Stimulated activated naive B cell treated with anti-CD40 and anti-IgM and Interleukin-4, amounts not matched to agents 10 μg/mL and 1 μg/mL and 100 μg/mL, for 72 hours (primary cell): ENCODE measurements around the gene RTN4IP1.
A peak's percentile ranks its signal among the peaks of the same experiment; 100 is the strongest.
"Not testable (repeated sequence)": the region's sequence is repeated elsewhere in the genome, so short reads cannot be mapped to it uniquely, and the experiment has no call there.

Experiments used
- ATAC-seq, 2 donors: fragments of 150-1000 bp; cut with Tn5 transposase; replicated peaks; 2 replicates each; pipeline ENCODE4 v1.10.0; 2021; ENCODE audit warnings: moderate library complexity in 1 of 2
- DNase-seq: peaks from one replicate; pipeline ENCODE4 v3.0.0; 2021
- H3K27ac Mint-ChIP-seq: one replicate; pipeline ENCODE4 v1.8.0; 2022; ENCODE audit warnings: mild to moderate bottlenecking, mixed read lengths
- H3K27me3 Mint-ChIP-seq, 2 donors: one replicate each; pipeline ENCODE4 v1.8.0; 2022; ENCODE audit warnings: mixed read lengths in 2 of 2
- H3K36me3 Mint-ChIP-seq, 2 donors: one replicate each; pipeline ENCODE4 v1.8.0; 2022; ENCODE audit warnings: mixed read lengths in 2 of 2, mild to moderate bottlenecking in 1 of 2
- H3K4me1 Mint-ChIP-seq, 2 donors: one replicate each; pipeline ENCODE4 v1.8.0; 2022; ENCODE audit warnings: mixed read lengths in 2 of 2, mild to moderate bottlenecking in 1 of 2
- H3K4me3 Mint-ChIP-seq, 2 donors: one replicate each; pipeline ENCODE4 v1.8.0; 2022; ENCODE audit warnings: mild to moderate bottlenecking in 2 of 2, mixed read lengths in 2 of 2, moderate library complexity in 1 of 2
- H3K9me3 Mint-ChIP-seq, 2 donors: one replicate each; pipeline ENCODE4 v1.8.0; 2022; ENCODE audit warnings: mixed read lengths in 2 of 2, mild to moderate bottlenecking in 1 of 2

RTN4IP1 gene

DNA sequence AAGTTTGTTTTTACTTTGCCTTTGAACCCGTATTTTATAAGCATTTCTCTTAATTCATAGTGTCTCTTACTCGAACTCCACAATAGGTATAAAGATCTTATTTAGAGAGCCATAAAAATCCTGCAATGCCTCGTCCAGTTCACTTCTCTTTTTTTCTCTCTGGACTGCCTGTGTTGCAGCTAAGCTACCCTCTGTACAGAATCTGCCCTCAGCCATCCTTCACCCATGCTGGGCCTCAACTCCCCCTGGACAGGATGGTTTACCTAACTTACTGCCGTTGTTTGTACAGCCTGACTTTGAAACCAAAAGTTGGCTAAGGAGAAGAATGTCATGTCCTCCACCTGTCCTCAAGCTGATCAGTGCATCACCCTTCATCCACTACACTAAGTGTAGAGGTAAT is 10.5 kb upstream of the RTN4IP1 start:
- Mint-ChIP-seq H3K27ac (peak overlapping the region; percentile 88), H3K36me3 (peaks cover 46 to 48% of the 10 kb centered on the region in 2 donors), H3K27me3 (no peaks in the 10 kb centered on the region), H3K9me3 (peaks cover 5% of the 10 kb centered on the region in 2 donors), H3K4me1 (peaks cover 32 to 49% of the 10 kb centered on the region in 2 donors), H3K4me3 (peak overlapping the region; percentile 4 to 68)
- no peak for DNase-seq
- no peak for ATAC-seq

DNA sequence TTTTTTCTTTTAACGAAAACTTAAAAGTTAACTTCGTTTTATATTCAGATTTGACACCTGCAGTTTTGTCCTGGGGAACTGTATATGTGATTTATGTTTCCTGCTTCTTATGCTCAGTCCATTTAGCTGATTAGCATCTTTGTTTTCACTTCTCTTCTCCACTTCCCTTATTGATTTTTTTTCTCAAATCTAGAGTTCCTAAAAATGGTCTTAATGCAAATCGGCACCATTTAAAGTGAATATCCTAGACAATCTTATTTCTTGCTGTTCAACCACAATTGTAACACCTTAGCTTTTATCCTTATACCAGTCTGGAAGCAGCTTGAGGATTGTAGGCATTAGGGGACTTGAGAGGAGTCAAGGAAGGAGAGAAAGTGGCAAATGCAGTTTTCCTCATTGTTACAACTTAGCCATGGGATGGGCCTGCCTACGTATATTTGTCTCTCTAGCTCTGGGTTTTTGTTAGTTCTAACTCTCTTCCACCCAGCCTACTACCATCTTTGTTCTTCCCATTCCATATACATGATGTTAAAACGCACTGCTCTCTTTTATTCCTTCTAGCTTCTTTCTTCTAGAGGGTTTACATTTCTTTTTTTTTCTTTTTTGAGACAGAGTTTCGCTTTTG is 8.5 kb upstream of the RTN4IP1 start:
- H3K27ac Mint-ChIP-seq, result peak overlapping the region; percentile 84
- ATAC-seq (peak; percentile 95 to 96), DNase-seq (no peak)
- H3K4me3 Mint-ChIP-seq, result peak overlapping the region; percentile 77 to 78
- H3K27me3 Mint-ChIP-seq, result no peaks in the 10 kb centered on the region
- H3K4me1 Mint-ChIP-seq, result peaks cover 40 to 61% of the 10 kb centered on the region in 2 donors
- peaks cover 5% of the 10 kb centered on the region in 2 donors for H3K9me3 Mint-ChIP-seq
- H3K36me3 Mint-ChIP-seq, result peaks cover 36 to 47% of the 10 kb centered on the region in 2 donors

DNA sequence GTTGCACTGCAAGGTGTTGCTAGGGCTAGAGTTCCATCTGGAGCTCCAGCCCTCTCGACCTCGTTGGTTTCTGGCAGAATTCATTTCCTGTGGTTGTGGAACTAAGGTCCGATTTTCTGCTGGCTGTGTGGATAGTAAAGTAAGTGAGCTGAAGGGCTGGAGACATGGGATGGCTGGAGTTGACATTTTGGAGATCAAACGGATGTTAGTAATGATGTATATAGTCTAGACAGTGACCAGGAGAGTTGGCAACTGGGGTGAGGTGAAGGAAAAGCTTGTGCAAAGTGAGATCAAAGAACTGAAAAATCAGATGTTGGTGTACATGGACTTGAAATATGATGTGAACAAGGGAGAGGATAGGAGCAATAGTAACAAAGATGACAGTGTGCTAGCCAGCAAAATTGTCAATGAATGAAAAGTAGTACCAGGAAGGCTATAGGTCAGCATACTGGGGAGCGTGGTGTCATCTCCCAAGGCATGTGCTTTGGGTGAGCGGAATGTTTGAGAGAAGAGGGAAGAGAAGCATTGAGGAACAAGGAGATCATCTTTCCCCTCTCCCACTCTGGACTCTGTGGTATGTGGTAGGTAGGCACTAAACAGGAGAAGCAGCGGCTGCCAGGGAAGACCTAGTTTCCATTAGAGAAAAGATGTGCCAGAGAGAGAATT is 7.9 kb upstream of the RTN4IP1 start:
- DNase-seq, result no peak
- H3K27ac Mint-ChIP-seq, result peak overlapping the region; percentile 81
- peaks cover 5% of the 10 kb centered on the region in 2 donors for H3K9me3 Mint-ChIP-seq
- no peaks in the 10 kb centered on the region for H3K27me3 Mint-ChIP-seq
- ATAC-seq, result peak; percentile 64 to 66
- H3K4me3 Mint-ChIP-seq, result peak overlapping the region; percentile 77 to 80
- peaks cover 33 to 44% of the 10 kb centered on the region in 2 donors for H3K36me3 Mint-ChIP-seq
- H3K4me1 Mint-ChIP-seq, result peaks cover 43 to 65% of the 10 kb centered on the region in 2 donors

DNA sequence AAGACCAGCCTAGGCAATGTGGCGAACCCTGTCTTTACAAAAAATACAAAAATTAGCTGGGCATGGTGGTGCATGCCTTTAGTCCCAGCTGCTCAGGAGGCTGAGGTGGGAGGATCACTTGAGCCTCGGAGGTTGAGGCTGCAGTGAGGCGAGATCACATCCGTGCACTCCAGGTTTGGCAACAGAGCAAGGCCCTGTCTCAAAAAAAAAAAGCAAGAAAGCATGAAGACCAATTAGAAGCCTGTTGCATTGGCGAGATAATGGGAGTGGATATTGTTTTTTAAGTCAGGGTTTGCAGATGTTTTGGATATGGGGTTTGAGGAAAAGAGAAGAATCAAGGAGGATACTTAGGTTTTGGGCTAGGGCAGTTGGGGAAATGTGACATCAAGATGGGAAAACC is 5.3 kb upstream of the RTN4IP1 start:
- no peak overlapping the region for H3K4me3 Mint-ChIP-seq
- peaks cover 43 to 70% of the 10 kb centered on the region in 2 donors for H3K4me1 Mint-ChIP-seq
- peaks cover 2 to 3% of the 10 kb centered on the region in 2 donors for H3K9me3 Mint-ChIP-seq
- H3K36me3 Mint-ChIP-seq, result peaks cover 23 to 41% of the 10 kb centered on the region in 2 donors
- no peak for ATAC-seq
- DNase-seq, result no peak
- peak overlapping the region; percentile 66 for H3K27ac Mint-ChIP-seq
- no peaks in the 10 kb centered on the region for H3K27me3 Mint-ChIP-seq

DNA sequence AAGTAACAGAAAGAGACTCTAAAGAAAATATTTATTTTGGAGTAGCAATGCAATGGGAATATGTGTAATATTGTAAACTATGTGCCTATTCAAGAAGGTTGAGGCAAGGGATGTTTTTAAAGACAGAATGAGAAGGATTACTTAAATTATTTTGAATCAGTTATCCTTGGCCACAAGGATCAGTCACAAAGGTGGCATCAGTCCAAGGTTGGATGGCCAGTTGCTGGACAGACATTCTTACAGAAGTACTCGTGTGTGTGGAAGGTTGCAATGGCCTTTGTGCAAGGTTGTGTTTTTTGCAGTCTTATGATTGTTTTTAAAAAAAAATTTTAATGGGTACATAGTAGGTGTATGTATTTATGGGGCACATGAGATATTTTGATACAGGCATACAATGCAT is 2.0 kb upstream of the RTN4IP1 start:
- no peak overlapping the region for H3K4me3 Mint-ChIP-seq
- no peak for ATAC-seq
- H3K4me1 Mint-ChIP-seq, result peaks cover 32 to 55% of the 10 kb centered on the region in 2 donors
- no peak overlapping the region for H3K27ac Mint-ChIP-seq
- H3K27me3 Mint-ChIP-seq, result no peaks in the 10 kb centered on the region
- DNase-seq, result no peak
- H3K36me3 Mint-ChIP-seq, result peaks cover 16 to 31% of the 10 kb centered on the region in 2 donors
- H3K9me3 Mint-ChIP-seq, result no peaks in the 10 kb centered on the region

DNA sequence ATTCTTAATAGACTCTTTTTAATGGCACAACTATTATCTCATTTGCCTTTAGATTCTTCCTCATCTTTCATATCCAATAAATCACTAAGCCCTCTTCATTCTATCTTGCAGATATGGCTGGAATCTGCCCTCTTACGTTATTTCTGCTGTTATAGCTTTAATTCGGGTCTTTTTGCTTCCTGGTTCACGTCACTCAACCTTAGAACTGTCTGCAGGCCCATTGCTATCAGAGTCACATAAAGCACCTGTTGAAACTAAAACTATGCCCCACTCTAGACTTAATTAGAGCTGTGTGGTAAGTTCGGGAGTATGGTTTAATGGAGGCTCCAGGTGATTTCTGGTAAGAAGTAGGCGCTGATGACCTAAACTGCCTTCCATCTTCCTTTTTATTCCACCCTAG is 1.1 kb upstream of the RTN4IP1 start:
- DNase-seq (no peak), ATAC-seq (no peak)
- peaks cover 38 to 62% of the 10 kb centered on the region in 2 donors for H3K4me1 Mint-ChIP-seq
- no peaks in the 10 kb centered on the region for H3K27me3 Mint-ChIP-seq
- peak overlapping the region; percentile 93 to 94 for H3K4me3 Mint-ChIP-seq
- peaks cover 16 to 31% of the 10 kb centered on the region in 2 donors for H3K36me3 Mint-ChIP-seq
- peak overlapping the region; percentile 99 for H3K27ac Mint-ChIP-seq
- no peaks in the 10 kb centered on the region for H3K9me3 Mint-ChIP-seq

DNA sequence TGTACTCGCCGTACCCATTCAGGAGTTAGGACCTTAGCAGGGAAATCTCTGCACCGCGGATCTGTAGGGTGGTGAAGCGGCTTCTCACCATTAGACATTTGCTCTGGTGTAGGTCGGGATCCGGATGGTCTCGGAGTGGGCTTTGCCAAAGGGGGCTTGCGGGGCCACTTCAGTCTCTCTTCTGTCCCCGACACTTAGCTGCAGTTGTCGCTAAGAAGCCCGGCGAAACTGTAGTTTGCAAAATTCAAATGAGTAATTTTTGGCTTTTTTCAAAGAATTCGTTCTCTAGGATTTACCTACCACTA is 513 bp upstream of the RTN4IP1 start:
- peak overlapping the region; percentile 93 to 94 for H3K4me3 Mint-ChIP-seq
- ATAC-seq, result no peak

DNA sequence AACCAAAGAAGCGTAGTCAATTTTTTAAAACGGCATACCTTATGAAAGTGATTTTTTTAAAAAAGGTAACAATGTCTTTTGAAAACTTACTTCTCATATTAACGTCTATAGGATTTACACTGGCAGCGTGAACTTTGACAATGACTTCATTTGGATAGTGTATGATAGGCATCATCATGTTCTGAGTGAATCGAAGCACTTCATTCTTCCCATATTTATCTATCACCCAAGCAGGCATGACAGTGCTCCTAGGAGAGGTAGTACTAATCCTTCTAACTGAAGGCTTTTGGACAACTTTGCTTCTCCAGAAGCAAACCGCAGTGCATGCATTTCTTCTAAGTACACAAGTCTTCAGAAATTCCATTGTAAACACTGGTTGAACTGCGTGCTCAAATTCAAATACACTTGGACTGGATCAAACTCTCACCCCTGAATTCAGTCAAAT is 618 bp downstream of the RTN4IP1 start:
- Mint-ChIP-seq H3K27me3 (no peaks in the 10 kb centered on the region), H3K27ac (peak overlapping the region; percentile 99), H3K4me3 (peak overlapping the region; percentile 93 to 94), H3K9me3 (no peaks in the 10 kb centered on the region), H3K36me3 (peaks cover 3 to 17% of the 10 kb centered on the region in 2 donors), H3K4me1 (peaks cover 30 to 53% of the 10 kb centered on the region in 2 donors)
- DNase-seq, result no peak
- ATAC-seq, result peak; percentile 3 to 10

More for the DNA sequence above, 513 bp upstream of the RTN4IP1 start:
- Mint-ChIP-seq H3K9me3 (no peaks in the 10 kb centered on the region), H3K27me3 (no peaks in the 10 kb centered on the region), H3K4me1 (peaks cover 37 to 62% of the 10 kb centered on the region in 2 donors), H3K36me3 (peaks cover 10 to 26% of the 10 kb centered on the region in 2 donors), H3K27ac (peak overlapping the region; percentile 99)
- DNase-seq, result no peak

DNA sequence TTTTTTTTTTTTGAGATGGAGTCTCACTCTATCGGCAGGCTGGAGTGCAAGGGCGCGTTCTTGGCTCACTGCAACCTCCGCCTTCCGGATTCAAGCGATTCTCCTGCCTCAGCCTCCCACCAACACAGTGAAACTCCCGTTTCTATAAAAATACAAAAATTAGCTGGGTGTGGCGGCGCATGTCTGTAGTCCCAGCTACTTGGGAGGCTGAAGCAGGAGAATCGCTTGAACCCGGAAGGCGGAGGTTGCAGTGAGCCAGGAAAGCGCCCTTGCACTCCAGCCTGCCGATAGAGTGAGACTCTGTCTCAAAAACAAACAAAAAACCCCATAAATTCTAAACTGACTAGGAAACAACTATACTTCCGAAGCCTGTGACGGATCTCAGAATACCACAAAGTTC is 1.5 kb downstream of the RTN4IP1 start:
- H3K36me3 Mint-ChIP-seq, result peaks cover 6 to 15% of the 10 kb centered on the region in 2 donors
- H3K4me3 Mint-ChIP-seq, result peak overlapping the region; percentile 10 to 94
- H3K27ac Mint-ChIP-seq, result peak overlapping the region; percentile 99
- DNase-seq, ATAC-seq, H3K9me3 Mint-ChIP-seq, H3K27me3 Mint-ChIP-seq: not testable (repeated sequence)
- peaks cover 29 to 50% of the 10 kb centered on the region in 2 donors for H3K4me1 Mint-ChIP-seq

DNA sequence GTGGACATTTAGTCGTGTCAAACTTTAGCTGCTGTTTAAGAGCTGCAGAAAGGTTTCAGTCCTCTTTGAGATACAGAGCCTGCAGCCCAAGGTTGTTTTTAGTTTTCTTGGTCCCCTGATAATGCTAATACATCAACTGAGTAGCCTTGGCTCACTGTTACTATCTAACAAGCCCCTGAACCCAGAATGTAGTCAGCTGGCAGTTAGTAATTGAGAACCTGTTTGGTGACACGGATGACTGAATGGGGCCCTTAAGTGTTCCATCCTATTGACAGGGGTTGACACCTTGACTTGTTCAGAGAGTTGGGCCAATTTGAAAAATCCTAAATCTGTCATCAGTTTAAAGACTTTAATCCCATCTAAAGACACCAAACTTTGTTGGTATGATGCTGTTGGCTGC is 2.8 kb downstream of the RTN4IP1 start:
- Mint-ChIP-seq H3K4me3 (no peak overlapping the region), H3K9me3 (peaks cover 0 to 2% of the 10 kb centered on the region in 2 donors), H3K27me3 (no peaks in the 10 kb centered on the region), H3K27ac (no peak overlapping the region), H3K4me1 (peaks cover 24 to 40% of the 10 kb centered on the region in 2 donors), H3K36me3 (peaks cover 8 to 17% of the 10 kb centered on the region in 2 donors)
- DNase-seq (no peak), ATAC-seq (no peak)

DNA sequence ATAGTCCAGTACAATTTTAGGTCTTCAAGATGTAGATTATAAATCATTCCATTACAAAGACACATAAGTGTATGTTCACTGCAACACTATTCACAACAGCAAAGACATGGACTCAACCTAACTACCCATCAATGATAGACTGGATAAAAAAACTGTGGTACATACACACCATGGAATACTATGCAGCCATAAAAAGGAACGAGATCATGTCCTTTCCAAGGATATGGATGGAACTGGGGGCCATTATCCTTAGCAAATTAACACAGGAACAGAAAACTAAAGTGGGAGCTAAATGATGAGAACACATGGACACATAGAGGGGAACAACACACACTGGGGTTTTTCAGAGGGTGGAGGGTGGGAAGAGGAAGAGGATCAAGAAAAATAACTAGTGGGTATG is 6.3 kb downstream of the RTN4IP1 start:
- H3K27me3 Mint-ChIP-seq, result no peaks in the 10 kb centered on the region
- H3K4me3 Mint-ChIP-seq, result no peak overlapping the region

DNA sequence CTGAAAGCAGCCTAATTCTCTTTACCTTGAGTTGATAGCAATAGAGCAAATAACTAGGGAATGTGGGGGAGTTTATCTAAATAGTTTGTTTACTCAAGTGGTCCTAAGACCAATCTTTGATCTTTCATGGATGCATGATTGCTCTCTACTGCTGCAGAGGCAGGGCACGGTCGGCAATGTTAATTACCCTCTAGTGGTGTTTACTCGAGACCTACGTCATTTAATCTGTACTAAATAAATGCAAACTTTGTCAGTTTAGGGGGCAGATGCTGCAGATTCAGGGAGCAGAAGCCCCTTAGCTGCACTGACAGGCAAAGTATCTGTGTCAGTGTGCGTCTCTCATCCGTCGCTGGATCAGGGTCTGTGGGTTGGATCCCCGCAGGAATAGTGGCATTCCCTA is 6.9 kb downstream of the RTN4IP1 start:
- DNase-seq (no peak), ATAC-seq (no peak)
- H3K27ac Mint-ChIP-seq, result no peak overlapping the region
- H3K36me3 Mint-ChIP-seq, result peaks cover 8 to 28% of the 10 kb centered on the region in 2 donors
- H3K9me3 Mint-ChIP-seq, result peaks cover 0 to 2% of the 10 kb centered on the region in 2 donors
- no peak overlapping the region for H3K4me3 Mint-ChIP-seq
- H3K27me3 Mint-ChIP-seq, result no peaks in the 10 kb centered on the region
- peaks cover 19 to 28% of the 10 kb centered on the region in 2 donors for H3K4me1 Mint-ChIP-seq

More for the DNA sequence above, 6.3 kb downstream of the RTN4IP1 start:
- no peak for DNase-seq
- peaks cover 8 to 27% of the 10 kb centered on the region in 2 donors for H3K36me3 Mint-ChIP-seq
- ATAC-seq, result no peak
- no peak overlapping the region for H3K27ac Mint-ChIP-seq
- H3K4me1 Mint-ChIP-seq, result peaks cover 20 to 28% of the 10 kb centered on the region in 2 donors
- peaks cover 0 to 2% of the 10 kb centered on the region in 2 donors for H3K9me3 Mint-ChIP-seq

DNA sequence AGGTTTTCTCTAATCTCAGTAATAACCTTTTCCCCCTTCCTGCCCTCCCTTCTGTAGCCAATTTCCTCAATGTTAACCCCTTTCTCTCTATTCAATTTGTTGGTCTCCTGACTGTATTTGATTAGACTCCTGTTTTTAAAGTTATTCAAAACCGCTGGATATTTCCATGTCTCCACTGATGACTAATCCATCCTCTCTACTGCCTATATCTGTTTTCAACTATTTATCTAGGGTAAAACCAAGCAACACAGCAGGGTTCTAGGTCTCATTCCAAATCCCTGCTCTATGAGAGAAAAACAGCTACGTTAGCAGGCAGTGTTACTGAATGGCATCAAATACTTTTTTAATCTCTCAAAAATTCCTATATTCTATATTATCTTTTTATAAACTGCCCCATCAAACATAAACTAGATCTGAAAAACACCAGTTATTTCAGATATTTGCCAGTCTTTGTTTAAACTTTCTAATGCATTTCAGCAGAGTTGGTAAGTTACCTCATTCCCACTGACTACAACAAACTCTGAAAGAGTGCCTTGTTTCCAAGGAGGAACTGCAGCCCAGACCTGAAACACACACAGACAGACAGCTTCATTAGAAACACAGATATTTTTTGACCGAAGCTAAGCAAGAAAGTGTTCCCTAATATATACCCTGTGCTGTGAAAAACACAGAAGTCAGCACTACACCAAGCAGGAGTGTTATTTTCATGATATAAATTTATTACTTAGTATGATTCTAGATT is 8.2 kb downstream of the RTN4IP1 start:
- DNase-seq (no peak), ATAC-seq (no peak)
- H3K4me3 Mint-ChIP-seq, result no peak overlapping the region
- H3K4me1 Mint-ChIP-seq, result peaks cover 17 to 20% of the 10 kb centered on the region in 2 donors
- no peaks in the 10 kb centered on the region for H3K27me3 Mint-ChIP-seq
- H3K9me3 Mint-ChIP-seq, result peaks cover 0 to 2% of the 10 kb centered on the region in 2 donors
- peaks cover 11 to 31% of the 10 kb centered on the region in 2 donors for H3K36me3 Mint-ChIP-seq
- no peak overlapping the region for H3K27ac Mint-ChIP-seq

DNA sequence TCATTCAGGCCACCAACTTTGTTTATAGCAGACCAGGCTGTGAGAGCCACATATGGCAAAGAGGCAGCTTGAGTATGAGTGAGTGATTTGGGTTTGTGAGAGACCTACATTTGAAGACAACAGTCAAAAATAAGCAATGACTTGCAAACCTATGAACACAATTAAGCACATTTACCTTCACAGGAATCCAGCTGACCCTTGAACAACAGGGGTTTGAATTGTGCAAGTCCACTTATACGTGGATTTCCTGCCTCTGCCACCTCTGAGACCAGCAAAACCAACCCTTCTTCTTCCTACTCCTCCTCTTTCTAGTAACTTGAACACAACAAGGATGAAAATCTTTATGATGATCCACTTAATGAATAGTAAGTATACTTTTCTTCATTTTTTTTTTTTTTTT is 10.1 kb downstream of the RTN4IP1 start:
- Mint-ChIP-seq H3K4me1 (peaks cover 15 to 20% of the 10 kb centered on the region in 2 donors), H3K36me3 (peaks cover 13 to 33% of the 10 kb centered on the region in 2 donors), H3K27ac (no peak overlapping the region), H3K27me3 (no peaks in the 10 kb centered on the region), H3K9me3 (peaks cover 0 to 2% of the 10 kb centered on the region in 2 donors), H3K4me3 (no peak overlapping the region)
- ATAC-seq (no peak), DNase-seq (no peak)
